Measurements from ENCODE around the gene SEMA3A.

SEMA3A gene

GRCh38 chr7:84195295-84196060, 889 bp upstream of the SEMA3A start:
- no peak for DNase-seq

DNA sequence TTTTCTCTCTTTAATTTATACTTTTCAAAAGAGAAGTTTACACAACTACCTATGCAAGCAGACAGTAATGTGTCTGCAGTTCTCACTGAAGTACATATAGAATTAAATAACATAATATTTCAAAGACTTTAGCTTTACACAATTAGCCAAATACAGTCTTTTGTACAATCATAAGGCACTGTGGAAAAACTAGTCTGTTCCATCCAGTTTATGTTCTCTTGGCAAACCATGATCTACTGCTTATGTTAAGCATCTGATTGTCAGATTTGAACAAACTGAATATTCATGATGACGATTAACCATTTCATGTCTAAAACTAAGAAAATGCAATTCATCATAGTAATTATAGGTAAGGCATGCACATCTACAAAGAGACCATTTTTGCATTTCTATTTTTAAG, 842 bp downstream of the SEMA3A start:
- DNase-seq, result no peak

- DNase-seq, result no peak
Observed at GRCh38 chr7:84191842-84192241, 2.7 kb downstream of the SEMA3A start.

GRCh38 chr7:84191261-84191660, 3.3 kb downstream of the SEMA3A start:
- DNase-seq, result no peak

DNA sequence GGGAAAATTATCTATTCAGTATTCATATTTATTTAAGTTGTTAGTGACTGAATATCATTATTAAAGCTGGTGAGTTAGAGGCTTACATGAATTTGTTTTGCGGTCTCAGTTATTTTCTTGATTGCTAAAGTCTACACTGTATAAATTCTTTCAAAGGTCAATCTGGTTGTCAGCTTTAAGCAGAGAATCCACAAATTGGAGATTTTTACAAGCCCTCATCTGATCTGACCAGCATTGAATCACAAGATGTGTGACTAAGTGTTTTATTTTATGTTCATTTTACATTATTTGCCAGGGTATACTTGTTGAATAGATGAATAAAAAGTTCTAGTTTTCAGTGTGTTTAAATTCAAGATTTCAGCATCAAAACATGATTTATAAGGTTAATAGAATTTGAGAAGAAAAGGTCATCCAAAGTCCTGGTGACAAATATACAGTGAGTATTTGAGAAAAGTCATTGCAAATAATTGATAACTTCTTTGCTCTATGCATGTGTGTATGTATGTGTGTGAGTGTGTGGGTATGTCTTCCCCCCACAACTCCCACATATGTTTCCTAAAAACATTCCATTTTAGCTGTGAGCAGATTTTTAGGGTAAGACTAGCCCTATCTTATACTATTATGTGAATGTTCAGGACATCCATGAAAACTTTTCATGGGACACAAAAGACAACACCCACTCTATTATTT, 4.4 kb downstream of the SEMA3A start:
- no peak for DNase-seq

DNA sequence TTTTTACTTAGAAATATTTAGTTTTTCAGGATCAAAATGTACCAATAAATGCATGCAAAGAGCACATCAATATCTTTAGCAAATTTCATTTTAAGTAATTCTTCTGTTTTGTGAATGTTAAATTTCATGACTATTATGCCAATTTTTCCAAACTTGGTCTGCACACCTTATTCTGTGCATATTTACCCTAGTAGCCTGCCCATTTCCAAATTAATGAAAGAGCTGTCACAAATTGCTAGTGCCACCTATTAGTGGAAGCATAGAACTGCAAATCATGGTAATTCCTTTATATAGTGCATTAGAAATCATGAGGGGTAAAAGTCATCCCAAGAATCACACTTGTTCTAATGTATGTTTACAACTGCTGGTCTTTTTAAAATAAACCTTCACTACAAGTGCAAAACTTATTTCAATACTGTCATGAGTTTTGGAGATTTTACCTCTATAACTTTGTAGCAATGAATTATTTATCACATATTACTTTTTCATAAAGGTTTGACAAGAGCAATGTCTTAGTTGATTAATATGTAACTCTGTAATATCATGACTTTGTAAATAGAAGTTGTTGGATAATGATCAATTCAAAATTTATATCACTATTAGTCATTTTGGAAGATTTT, 5.7 kb downstream of the SEMA3A start:
- DNase-seq, result no peak

- DNase-seq, result no peak
Observed at GRCh38 chr7:84187813-84188510, 6.6 kb downstream of the SEMA3A start.

DNA sequence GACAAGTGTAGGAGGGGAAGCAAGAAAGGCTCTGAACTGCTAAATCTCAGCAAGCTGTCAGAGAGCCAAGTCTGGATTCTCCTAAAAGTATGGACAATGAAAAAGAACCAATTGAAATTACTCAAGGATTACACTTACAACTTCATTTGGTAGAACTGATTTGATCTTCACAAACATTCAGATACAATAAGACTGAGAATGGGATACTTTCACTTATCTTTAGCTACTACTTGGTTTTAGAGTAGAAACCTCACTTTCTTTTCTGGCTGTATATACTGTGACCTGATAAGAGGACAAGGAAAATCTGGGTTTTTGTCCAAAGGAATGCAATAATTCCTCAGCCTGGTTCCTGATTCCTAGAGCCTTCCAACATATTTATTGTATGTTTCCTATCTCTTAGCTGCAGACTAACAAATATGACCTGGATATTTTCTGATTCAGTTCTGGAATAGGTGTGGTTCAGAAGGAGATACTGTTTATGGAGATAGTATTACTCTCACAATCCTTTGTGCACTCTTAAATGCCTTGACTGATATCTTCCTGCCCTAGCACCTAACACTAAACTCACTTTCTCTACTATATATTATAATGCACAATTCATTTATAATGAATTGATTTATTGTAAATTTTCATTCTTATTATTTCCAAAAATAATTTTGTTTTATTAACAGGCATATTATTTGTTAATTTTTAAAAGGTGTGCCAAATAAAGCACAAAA, 7.3 kb downstream of the SEMA3A start:
- no peak for DNase-seq

DNA sequence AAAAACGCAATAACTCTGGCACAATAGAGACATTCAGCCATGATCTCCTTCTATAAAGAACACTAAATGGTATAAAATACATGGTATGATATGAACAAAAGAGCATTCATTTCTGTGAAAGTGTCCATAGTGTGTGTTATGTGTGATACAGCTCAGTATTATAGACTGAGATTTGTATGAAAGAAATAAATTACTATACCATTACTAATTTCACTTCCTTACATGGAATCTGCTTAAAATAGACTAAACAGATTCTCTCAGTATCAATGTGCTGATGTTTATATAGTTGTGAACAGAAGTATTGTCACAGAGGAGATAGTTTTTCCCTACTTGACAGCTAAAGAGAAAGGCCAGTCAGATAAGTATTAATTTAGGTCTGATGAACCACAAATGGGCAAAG, 10.8 kb downstream of the SEMA3A start:
- DNase-seq, result no peak

- DNase-seq, result no peak
Observed at GRCh38 chr7:84182301-84182700, 12.3 kb downstream of the SEMA3A start.

GRCh38 chr7:84181628-84182027, 13.0 kb downstream of the SEMA3A start:
- DNase-seq, result no peak

- peak; percentile 78 for DNase-seq
Observed at GRCh38 chr7:84177758-84178412, 16.7 kb downstream of the SEMA3A start.

DNA sequence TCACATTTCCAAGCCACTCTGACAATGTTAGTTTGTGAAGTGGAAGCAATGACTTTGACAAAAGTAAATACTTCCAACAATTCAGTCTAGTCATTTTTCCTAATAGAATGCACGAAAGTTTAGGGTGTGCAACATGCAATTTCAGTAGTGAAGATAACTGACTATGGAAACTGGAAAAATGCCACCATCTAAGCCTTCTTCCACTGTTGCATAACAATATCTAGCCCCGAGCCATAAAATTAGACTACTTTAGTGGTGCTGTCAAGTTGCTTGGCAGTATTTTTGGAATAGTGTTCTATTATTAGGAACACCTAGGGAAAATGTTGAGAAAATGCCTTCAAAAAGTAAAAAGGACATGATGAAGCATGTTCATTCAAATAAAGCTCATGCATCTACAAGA, 17.9 kb downstream of the SEMA3A start:
- no peak for DNase-seq

- DNase-seq, result no peak
Observed at GRCh38 chr7:84175461-84175860, 19.1 kb downstream of the SEMA3A start.

GRCh38 chr7:84170646-84171045, 23.9 kb downstream of the SEMA3A start:
- DNase-seq, result no peak

GRCh38 chr7:84162584-84162983, 32.0 kb downstream of the SEMA3A start:
- no peak for DNase-seq

DNA sequence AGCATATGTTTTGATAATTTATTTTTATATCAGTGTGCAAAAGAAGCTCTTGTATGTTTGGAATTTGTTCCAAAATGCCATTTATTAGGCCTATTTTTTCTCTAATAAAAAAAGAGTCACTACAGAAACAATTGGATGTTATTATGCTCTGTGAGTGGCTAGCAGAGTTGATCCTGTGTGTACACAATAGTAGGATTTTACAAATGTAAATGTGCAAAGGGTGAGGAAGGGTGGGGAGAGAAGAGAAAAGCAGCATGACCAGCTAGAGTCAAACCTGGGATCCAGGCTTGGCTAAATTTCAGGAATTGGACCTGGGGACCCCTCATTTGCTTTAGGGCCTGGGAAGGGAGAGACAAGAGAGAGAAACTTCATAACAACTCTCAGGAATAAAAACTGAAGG, 32.5 kb downstream of the SEMA3A start:
- DNase-seq, result no peak

GRCh38 chr7:84161398-84161797, 33.2 kb downstream of the SEMA3A start:
- no peak for DNase-seq

DNA sequence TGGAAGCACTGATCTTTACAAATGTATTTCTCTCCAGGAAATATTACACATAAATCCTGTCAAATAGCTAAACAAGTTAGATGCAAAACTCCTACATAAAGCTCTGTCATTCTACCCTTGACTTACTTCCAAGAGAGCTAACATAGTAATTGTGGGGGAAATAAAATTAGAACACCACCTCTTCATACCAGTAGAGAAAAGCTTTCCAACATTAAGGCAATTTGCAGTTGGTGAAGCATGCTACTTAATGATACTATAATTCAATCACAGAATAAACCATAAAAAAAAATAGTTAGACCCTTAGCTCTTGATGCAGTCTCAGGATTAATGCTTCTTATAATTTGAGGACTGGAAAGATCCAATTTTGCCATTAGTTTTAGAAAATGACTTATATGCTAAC, 35.2 kb downstream of the SEMA3A start:
- no peak for DNase-seq

DNA sequence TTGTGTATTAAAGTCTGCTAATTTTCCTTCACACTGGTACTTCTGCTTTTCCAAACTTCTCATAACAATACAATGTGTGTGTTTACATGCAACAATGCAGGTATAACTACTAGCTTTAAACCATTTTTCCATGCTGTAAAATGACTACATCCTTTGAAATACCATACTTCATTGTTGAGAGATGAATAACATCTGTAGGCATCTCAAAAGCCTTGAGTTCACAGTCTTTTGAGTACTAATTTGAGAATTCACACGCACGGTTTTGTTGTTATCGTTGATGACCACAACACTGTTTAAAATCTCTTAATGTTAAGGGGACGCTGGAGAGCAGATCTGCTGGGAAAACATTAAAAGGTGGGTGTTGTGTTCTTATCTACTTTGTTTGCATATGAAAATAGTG, 37.4 kb downstream of the SEMA3A start:
- no peak for DNase-seq

DNA sequence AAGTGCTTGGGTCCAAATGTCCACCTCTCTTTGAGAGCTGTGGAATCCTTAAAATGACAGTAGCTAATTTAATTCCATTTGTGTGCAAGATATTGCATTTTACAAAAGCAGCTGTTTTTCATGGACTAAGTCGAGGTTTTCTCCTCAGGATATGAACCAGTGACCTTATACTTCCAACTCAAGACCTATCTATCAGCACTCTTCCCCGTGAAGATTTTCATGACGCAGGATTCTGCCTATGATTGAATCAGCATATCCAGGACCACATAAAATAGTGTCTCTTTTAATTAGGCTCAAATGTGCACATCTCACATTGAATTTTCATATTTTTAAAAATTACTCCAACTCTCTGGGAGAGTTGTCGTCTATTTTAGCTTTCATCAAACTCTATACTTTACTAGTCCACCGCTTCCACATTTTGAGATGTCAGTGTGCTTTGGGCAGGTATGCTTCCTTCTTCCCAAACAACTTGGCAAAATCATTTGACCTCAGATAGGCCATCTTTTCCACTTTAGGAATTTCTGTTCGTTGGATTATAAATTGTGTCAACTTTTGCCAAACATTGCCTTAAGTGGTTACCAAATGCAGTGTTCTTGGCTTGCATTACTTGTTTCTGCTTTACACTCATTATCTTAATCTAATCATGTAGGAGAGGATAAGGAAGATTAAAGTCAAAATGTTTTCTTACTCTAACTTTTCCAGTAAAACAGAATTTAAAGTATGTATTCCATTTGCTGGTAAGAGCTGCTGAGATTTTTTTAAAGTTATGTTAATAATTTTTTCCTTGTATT, 39.4 kb downstream of the SEMA3A start:
- DNase-seq, result no peak

DNA sequence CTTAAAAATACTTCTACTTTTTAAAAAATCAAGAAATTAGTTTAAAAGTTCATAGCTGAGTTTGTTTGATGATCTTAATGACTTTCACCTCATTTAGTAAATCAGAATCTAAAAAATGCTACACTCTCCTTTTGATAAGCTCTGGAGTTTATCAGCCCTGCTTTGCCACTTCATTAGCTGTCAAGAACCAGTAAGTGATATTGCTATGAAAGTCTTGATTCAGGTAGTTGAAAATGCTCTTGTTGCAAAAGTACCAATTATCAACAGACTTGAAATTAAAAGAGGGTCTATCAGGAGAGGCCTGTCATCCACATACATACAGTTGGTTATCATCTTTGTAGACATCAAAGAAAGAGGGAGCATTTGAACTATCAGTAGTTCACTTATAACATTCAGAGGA, 41.6 kb downstream of the SEMA3A start:
- no peak for DNase-seq
